Upper lobe of left lung (tissue), 4 donors: ENCODE data around the gene ITGAX.

Experiments
- EP300 ChIP-seq, 4 donors: sonication (generic); formaldehyde crosslinking; IDR thresholded peaks; one replicate each; pipeline ENCODE4 v1.5.1; 2017; ENCODE audit warnings: antibody characterized with exemption in 4 of 4, control low read depth in 2 of 4
- POLR2AphosphoS5 ChIP-seq, 2 donors: sonication (generic); formaldehyde crosslinking; IDR thresholded peaks; one replicate each; pipeline ENCODE4 v1.5.1; 2017; ENCODE audit warnings: antibody characterized with exemption in 2 of 2
- TF ChIP-seq, protein P1 (sequence below), 6 experiments: fragments of 450-650 bp in 4 of 6; fragments of 200-600 bp in 2 of 6; sonication (generic) in 2 of 6; IDR thresholded peaks; one replicate each; pipeline ENCODE4 v1.5.1; 2016 to 2019; ENCODE audit warnings: antibody characterized with exemption in 6 of 6

DNA sequence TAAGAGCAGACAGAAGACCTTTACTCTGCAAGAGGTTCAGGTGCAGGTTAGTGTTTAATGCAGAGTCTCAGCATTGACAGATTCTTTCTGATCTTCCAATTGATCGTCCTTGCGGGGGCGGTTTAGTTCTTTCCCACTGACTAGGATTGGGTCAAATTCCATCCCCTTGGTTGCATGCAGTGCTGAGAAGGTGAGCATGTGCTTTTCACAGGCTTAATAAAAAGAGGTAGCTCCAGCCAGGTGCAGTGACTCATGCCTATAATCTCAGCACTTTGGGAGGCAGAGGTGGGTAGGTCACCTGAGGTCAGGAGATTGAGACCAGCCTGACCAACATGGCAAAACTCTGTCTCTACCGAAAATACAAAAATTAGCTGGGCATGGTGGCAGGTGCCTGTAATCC is 30.7 kb downstream of the ITGAX start:
- TF ChIP-seq, protein P1, sequence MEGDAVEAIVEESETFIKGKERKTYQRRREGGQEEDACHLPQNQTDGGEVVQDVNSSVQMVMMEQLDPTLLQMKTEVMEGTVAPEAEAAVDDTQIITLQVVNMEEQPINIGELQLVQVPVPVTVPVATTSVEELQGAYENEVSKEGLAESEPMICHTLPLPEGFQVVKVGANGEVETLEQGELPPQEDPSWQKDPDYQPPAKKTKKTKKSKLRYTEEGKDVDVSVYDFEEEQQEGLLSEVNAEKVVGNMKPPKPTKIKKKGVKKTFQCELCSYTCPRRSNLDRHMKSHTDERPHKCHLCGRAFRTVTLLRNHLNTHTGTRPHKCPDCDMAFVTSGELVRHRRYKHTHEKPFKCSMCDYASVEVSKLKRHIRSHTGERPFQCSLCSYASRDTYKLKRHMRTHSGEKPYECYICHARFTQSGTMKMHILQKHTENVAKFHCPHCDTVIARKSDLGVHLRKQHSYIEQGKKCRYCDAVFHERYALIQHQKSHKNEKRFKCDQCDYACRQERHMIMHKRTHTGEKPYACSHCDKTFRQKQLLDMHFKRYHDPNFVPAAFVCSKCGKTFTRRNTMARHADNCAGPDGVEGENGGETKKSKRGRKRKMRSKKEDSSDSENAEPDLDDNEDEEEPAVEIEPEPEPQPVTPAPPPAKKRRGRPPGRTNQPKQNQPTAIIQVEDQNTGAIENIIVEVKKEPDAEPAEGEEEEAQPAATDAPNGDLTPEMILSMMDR (IDR thresholded peaks at IDR 0.05) = no peak
- TF ChIP-seq POLR2AphosphoS5 (IDR thresholded peaks at IDR 0.05) = no peak
- no peak for TF ChIP-seq EP300 (IDR thresholded peaks at IDR 0.05)
